H1 (cell line): ENCODE results near the gene OSM. TPM values are rescaled to one million over a fixed set of nuclear protein-coding genes. Genes with fewer than 3 reads are reported as not detected.

Experiments
- CTCF ChIA-PET: fragments of 300-600 bp; sonication (Branson Sonifier 250); formaldehyde crosslinking; loops from one replicate; lab custom pipeline; 2021; ENCODE audit not compliant: partially characterized antibody; lab: Charles Lee
- POLR2A ChIA-PET: fragments of 300-600 bp; sonication (Branson Sonifier 250); formaldehyde crosslinking; loops from one replicate; lab custom pipeline; 2021; ENCODE audit warnings: inconsistent platforms; ENCODE audit not compliant: partially characterized antibody; lab: Charles Lee
- DNase-seq, 2 experiments: peaks; one replicate each; pipeline versions ENCODE4 v3.0.0 to v3.0.0-alpha.2; 2010 to 2022; ENCODE audit warnings: low spot score in 2 of 2, low read depth in 1 of 2, mixed read lengths in 1 of 2
- FAIRE-seq: peaks from 2 replicates; lab custom pipeline; 2011; peaks lifted over from hg19 to GRCh38; lab: Jason Lieb, UNC
- H2AFZ ChIP-seq: 2 replicates; pipeline ENCODE4 v1.8.1; 2012; ENCODE audit warnings: low read length, inconsistent platforms
- H2AK5ac ChIP-seq: 2 replicates; pipeline ENCODE4 v1.6.1; 2013; ENCODE audit warnings: low read depth, low read length
- H2BK120ac ChIP-seq: replicated peaks from 2 replicates; pipeline ENCODE3; 2013; ENCODE audit warnings: low read depth, low read length, inconsistent platforms
- H2BK12ac ChIP-seq: 2 replicates; pipeline ENCODE4 v1.6.1; 2013; ENCODE audit warnings: low read depth, low read length
- H2BK15ac ChIP-seq: 2 replicates; pipeline ENCODE4 v1.6.1; 2013; ENCODE audit warnings: low read length
- H2BK20ac ChIP-seq: 2 replicates; pipeline ENCODE4 v1.6.1; 2013; ENCODE audit warnings: low read length
- H2BK5ac ChIP-seq: 2 replicates; pipeline ENCODE4 v1.6.1; 2013; ENCODE audit warnings: low read depth, low read length
- H3K14ac ChIP-seq: 2 replicates; pipeline ENCODE4 v1.6.1; 2013; ENCODE audit warnings: inconsistent platforms; ENCODE audit not compliant: insufficient read length
- H3K18ac ChIP-seq: 2 replicates; pipeline ENCODE4 v1.6.1; 2013; ENCODE audit warnings: low read length; ENCODE audit errors: extremely low read depth
- H3K23ac ChIP-seq: 2 replicates; pipeline ENCODE4 v1.6.1; 2013; ENCODE audit warnings: inconsistent platforms; ENCODE audit not compliant: insufficient read length
- H3K23me2 ChIP-seq: 2 replicates; pipeline ENCODE4 v1.6.1; 2013; ENCODE audit warnings: low read depth, low read length
- H3K27ac ChIP-seq: 2 replicates; pipeline ENCODE4 v1.6.1; 2011; ENCODE audit warnings: low read depth, low read length, inconsistent platforms
- H3K27me3 ChIP-seq, 4 experiments: replicated peaks in 1 of 4; 1 replicate in 1 of 4; 2 replicates in 3 of 4; pipeline versions ENCODE4 v1.6.1 to v1.8.1; 2011 to 2013; ENCODE audit warnings: low read length in 3 of 4, mild to moderate bottlenecking in 3 of 4, inconsistent platforms in 2 of 4, mixed read lengths in 2 of 4, moderate library complexity in 1 of 4; ENCODE audit not compliant: control insufficient read depth in 3 of 4, insufficient read depth in 3 of 4; ENCODE audit errors: extremely low read depth in 1 of 4
- H3K36me3 ChIP-seq, 4 experiments: 2 replicates each; pipeline versions ENCODE4 v1.6.1 to v1.8.1; 2011 to 2013; ENCODE audit warnings: mild to moderate bottlenecking in 4 of 4, low read length in 3 of 4, moderate library complexity in 2 of 4, control low read depth in 1 of 4, inconsistent platforms in 1 of 4; ENCODE audit not compliant: insufficient read depth in 4 of 4, control insufficient read depth in 2 of 4
- H3K4ac ChIP-seq: replicated peaks from 2 replicates; pipeline ENCODE3; 2013; ENCODE audit warnings: low read length, low read depth, mixed read lengths, inconsistent platforms; ENCODE audit not compliant: insufficient read length
- H3K4me1 ChIP-seq, 4 experiments: replicated peaks in 1 of 4; 1 replicate in 1 of 4; 2 replicates in 3 of 4; pipeline versions ENCODE4 v1.6.1 to v1.8.1; 2011 to 2013; ENCODE audit warnings: low read length in 3 of 4, inconsistent platforms in 2 of 4, mixed read lengths in 1 of 4; ENCODE audit not compliant: insufficient read depth in 4 of 4, control insufficient read depth in 3 of 4
- H3K4me2 ChIP-seq, 2 experiments: 2 replicates each; pipeline versions ENCODE4 v1.6.1 to v1.8.1; 2011 to 2013; ENCODE audit warnings: low read depth in 2 of 2, low read length in 2 of 2, control low read depth in 1 of 2, inconsistent platforms in 1 of 2, mild to moderate bottlenecking in 1 of 2; ENCODE audit not compliant: insufficient read depth in 1 of 2
- H3K4me3 ChIP-seq, 4 experiments: fragments of 200-600, 300-600 bp in 1 of 4; sonication (generic), shearing (Covaris generic), sonication (Bioruptor Twin) in 1 of 4; 2 replicates each; pipeline versions ENCODE4 v1.5.1 to v1.8.1; 2011 to 2016; ENCODE audit warnings: low read length in 4 of 4, low read depth in 3 of 4, control low read depth in 2 of 4, inconsistent platforms in 2 of 4, mild to moderate bottlenecking in 2 of 4, mixed read lengths in 1 of 4, moderate library complexity in 1 of 4; ENCODE audit not compliant: insufficient read depth in 2 of 4; ENCODE audit errors: extremely low read depth in 1 of 4
- H3K56ac ChIP-seq: replicated peaks from 2 replicates; pipeline ENCODE3; 2013; ENCODE audit warnings: low read depth, mild to moderate bottlenecking, mixed read lengths, low read length, inconsistent platforms; ENCODE audit not compliant: insufficient read length
- H3K79me1 ChIP-seq: 2 replicates; pipeline ENCODE4 v1.6.1; 2013; ENCODE audit warnings: low read depth, low read length, control low read depth
- H3K79me2 ChIP-seq, 2 experiments: 2 replicates each; pipeline versions ENCODE4 v1.6.1 to v1.8.1; 2012 to 2013; ENCODE audit warnings: low read length in 2 of 2, mild to moderate bottlenecking in 2 of 2, inconsistent platforms in 1 of 2; ENCODE audit not compliant: insufficient read depth in 2 of 2, control insufficient read depth in 1 of 2
- H3K9ac ChIP-seq, 4 experiments: replicated peaks in 1 of 4; 1 replicate in 1 of 4; 2 replicates in 3 of 4; pipeline versions ENCODE4 v1.6.1 to v1.8.1; 2011 to 2013; ENCODE audit warnings: low read depth in 3 of 4, low read length in 3 of 4, control low read depth in 2 of 4, mild to moderate bottlenecking in 2 of 4, moderate library complexity in 2 of 4, inconsistent platforms in 1 of 4; ENCODE audit errors: extremely low read depth in 1 of 4
- H3K9me3 ChIP-seq, 2 experiments: 2 replicates each; pipeline versions ENCODE4 v1.6.1 to v1.8.1; 2012 to 2013; ENCODE audit warnings: mild to moderate bottlenecking in 2 of 2, moderate library complexity in 2 of 2, control low read depth in 1 of 2, inconsistent platforms in 1 of 2, low read depth in 1 of 2, low read length in 1 of 2, mixed read lengths in 1 of 2; ENCODE audit not compliant: insufficient read depth in 2 of 2
- H4K20me1 ChIP-seq, 2 experiments: replicated peaks in 1 of 2; 2 replicates each; pipeline versions ENCODE3 to v1.8.1; 2011 to 2013; ENCODE audit warnings: inconsistent platforms in 2 of 2, low read length in 2 of 2, mild to moderate bottlenecking in 1 of 2; ENCODE audit not compliant: insufficient read depth in 2 of 2, control insufficient read depth in 1 of 2
- H4K5ac ChIP-seq: 2 replicates; pipeline ENCODE4 v1.6.1; 2013; ENCODE audit warnings: low read length, low read depth, mixed read lengths, inconsistent platforms; ENCODE audit not compliant: insufficient read length
- H4K8ac ChIP-seq: 2 replicates; pipeline ENCODE4 v1.8.0; 2013; ENCODE audit warnings: mild to moderate bottlenecking, moderate library complexity, low read length, inconsistent platforms; ENCODE audit not compliant: insufficient read depth; ENCODE audit errors: extremely low read depth
- H4K91ac ChIP-seq: replicated peaks from 2 replicates; pipeline ENCODE3; 2013; ENCODE audit warnings: low read length, mixed read lengths, inconsistent platforms; ENCODE audit not compliant: insufficient read length
- BACH1 ChIP-seq: IDR thresholded peaks from 2 replicates; pipeline ENCODE4 v1.6.1; 2012; ENCODE audit warnings: low read length, improper control_type of control experiment
- CHD1 ChIP-seq: IDR thresholded peaks from 2 replicates; pipeline ENCODE4 v1.6.1; 2012; ENCODE audit warnings: low read depth, low read length, improper control_type of control experiment
- EZH2 ChIP-seq: fragments of 200-600 bp; sonication (generic); IDR thresholded peaks from 2 replicates; pipeline ENCODE4 v1.7.1; 2012; ENCODE audit warnings: low read depth, mild to moderate bottlenecking, moderate library complexity, low read length, inconsistent platforms; ENCODE audit not compliant: severe bottlenecking
- FOSL1 ChIP-seq: IDR thresholded peaks from 2 replicates; pipeline ENCODE4 v1.6.1; 2011; ENCODE audit warnings: mild to moderate bottlenecking, low read depth, low read length, moderate library complexity; ENCODE audit not compliant: insufficient read depth
- GTF2F1 ChIP-seq: IDR thresholded peaks from 2 replicates; pipeline ENCODE4 v1.6.1; 2012; ENCODE audit warnings: low read depth, low read length, improper control_type of control experiment, borderline replicate concordance
- MAFK ChIP-seq: IDR thresholded peaks from 2 replicates; pipeline ENCODE4 v1.6.1; 2012; ENCODE audit warnings: low read depth, mild to moderate bottlenecking, improper control_type of control experiment, low read length
- RFX5 ChIP-seq: IDR thresholded peaks from 2 replicates; pipeline ENCODE4 v1.6.1; 2011; ENCODE audit warnings: low read depth, low read length, improper control_type of control experiment, borderline replicate concordance
- SP4 ChIP-seq: IDR thresholded peaks from 2 replicates; pipeline ENCODE4 v1.6.1; 2012; ENCODE audit warnings: low read length, inconsistent platforms
- whole genome bisulfite sequencing, 2 experiments: shearing (Covaris generic) in 1 of 2; methylation state at CpG; one replicate each; pipeline versions ENCODE4 v1.1.6 to v1.1.7; 2013 to 2015; ENCODE audit warnings: low lambda C conversion rate in 2 of 2, mixed read lengths in 2 of 2, inconsistent platforms in 1 of 2, low coverage in 1 of 2, missing lambda C conversion rate in 1 of 2; ENCODE audit not compliant: insufficient replicate concordance in 2 of 2, insufficient coverage in 1 of 2, insufficient read length in 1 of 2; ENCODE audit errors: extremely low coverage in 1 of 2, missing lambda C conversion rate in 1 of 2; 5-methylcytosine and 5-hydroxymethylcytosine counted together
- polyA plus RNA-seq, 7 experiments: library from polyadenylated mRNA; depleted of rRNA in 3 of 7; stranded (reverse) in 5 of 7; unstranded in 2 of 7; fragments of >200 nt in 5 of 7; fragments of 200-250 nt in 2 of 7; gene quantifications; 1 replicate in 5 of 7; 2 replicates in 1 of 7; 4 replicates in 1 of 7; pipeline versions ENCODE4 v1.2.1 to v1.2.3, GENCODE V29; 2011 to 2013; ENCODE audit warnings: missing spikeins in 2 of 7, mixed read lengths in 2 of 7
- total RNA-seq: library from RNA; stranded (reverse); fragmentation: NEBNext Ultra II Directional; extraction: Animal tissue kit (Norgen Biotek cat#: 25700); gene quantifications from 2 replicates; pipeline ENCODE4 v1.2.1, GENCODE V29; 2021

The OSM gene
- total and polyA plus RNA-seq, 2 of the 8 experiments (the other 6 are each of a cell fraction or from before 2014, with no cell fraction given), result not detected

DNA sequence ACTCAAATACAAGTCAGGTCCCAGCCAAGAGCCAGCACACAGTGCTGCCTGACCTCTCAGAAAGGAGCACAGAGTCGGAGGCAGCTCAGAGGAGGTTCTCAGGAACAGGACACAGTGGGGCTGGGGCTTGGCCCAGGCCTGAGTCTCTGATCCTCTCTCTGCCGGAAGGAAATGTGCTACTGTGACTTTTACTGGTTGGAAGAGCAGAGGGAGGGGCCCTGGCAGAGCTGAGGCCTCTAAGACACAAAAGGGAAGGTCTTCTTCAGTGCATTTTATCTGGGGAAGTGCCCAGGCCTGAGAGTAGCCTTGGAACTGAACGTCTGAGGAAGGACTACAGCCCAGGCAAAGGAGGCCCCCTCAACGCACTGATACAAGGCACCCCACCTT lies 38.9 kb upstream of the OSM start:
- H3K4me2 ChIP-seq, result no peak overlapping the region
- H2BK20ac ChIP-seq, result no peak overlapping the region
- H2BK12ac ChIP-seq, result no peak overlapping the region
- no peak overlapping the region for H3K9ac ChIP-seq
- no peak overlapping the region for H2BK120ac ChIP-seq
- no peak overlapping the region for H2AFZ ChIP-seq
- H3K18ac ChIP-seq, result no peak overlapping the region
- H3K36me3 ChIP-seq, result no peaks in the 10 kb centered on the region
- no peak overlapping the region for H4K91ac ChIP-seq
- WGBS, 2 experiments, result 89% methylated on average over 4 of the region's 4 CpGs; no CpG with 5 or more reads in 1 of the 2 experiments
- H4K20me1 ChIP-seq, result no peaks in the 10 kb centered on the region
- H3K4me1 ChIP-seq, result no peaks in the 10 kb centered on the region
- H3K4me3 ChIP-seq, result no peak overlapping the region
- no peak overlapping the region for H3K4ac ChIP-seq
- DNase-seq, result no peak
- no peaks in the 10 kb centered on the region for H3K79me2 ChIP-seq
- ChIA-PET CTCF (interaction anchor here (2.2 kb wide), 1 partner anchor 23 kb away, joined by 5 read pairs; no protein-coding TSS in a partner anchor), POLR2A (no interaction called here)
- no peaks in the 10 kb centered on the region for H3K23me2 ChIP-seq
- no peak overlapping the region for H3K56ac ChIP-seq
- no peak for FAIRE-seq
- no peaks in the 10 kb centered on the region for H3K9me3 ChIP-seq
- no peak overlapping the region for H4K5ac ChIP-seq
- no peak overlapping the region for H3K14ac ChIP-seq
- H3K27me3 ChIP-seq, result no peaks in the 10 kb centered on the region
- H3K79me1 ChIP-seq, result no peaks in the 10 kb centered on the region
- no peak overlapping the region for H2BK15ac ChIP-seq
- no peak overlapping the region for H3K27ac ChIP-seq
- no peak overlapping the region for H2BK5ac ChIP-seq
- H3K23ac ChIP-seq, result no peak overlapping the region
- no peak overlapping the region for H2AK5ac ChIP-seq
- no peak overlapping the region for H4K8ac ChIP-seq
- no peak for TF ChIP-seq MAFK
- no peak for TF ChIP-seq EZH2
- TF ChIP-seq BACH1, result no peak
- no peak for TF ChIP-seq FOSL1
- TF ChIP-seq GTF2F1, result no peak
- no peak for TF ChIP-seq CHD1
- no peak for TF ChIP-seq SP4
- TF ChIP-seq RFX5, result no peak
